ENCODE results near the gene OR51B2. TPM values are rescaled to one million over a fixed set of nuclear protein-coding genes. Genes with fewer than 3 reads are reported as not detected.
A peak's percentile ranks its signal among the peaks of the same experiment; 100 is the strongest.

The OR51B2 gene
- total RNA-seq, 1 experiment from 2014 or later, result 17.1 TPM

DNA sequence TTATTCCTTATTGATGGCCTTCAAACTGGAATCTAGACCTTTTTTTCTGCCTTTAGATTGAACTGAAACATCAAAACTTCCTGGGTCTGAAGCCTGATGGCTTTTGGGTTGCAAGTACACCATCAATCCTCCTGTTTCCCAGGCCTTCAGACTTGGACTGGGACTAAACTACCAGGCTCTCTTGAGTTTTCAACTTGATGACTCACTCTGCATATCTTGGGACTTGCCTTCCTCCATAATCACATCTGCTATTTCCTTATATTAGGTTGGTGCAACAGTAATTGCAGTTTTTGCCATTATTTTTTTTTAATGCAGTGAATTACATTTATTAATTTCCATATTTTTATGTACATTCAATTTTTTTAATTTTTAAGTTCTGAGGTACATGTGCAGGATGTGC, 12.2 kb upstream of the OR51B2 start:
- RAD21 ChIA-PET (ENCODE audit: low non-redundant PET in 1 of 2, low total read pairs in 2 of 2, uncharacterized antibody in 2 of 2, unreplicated experiment in 2 of 2), result no interaction called here
- Histone ChIP-seq H3K9me2 (ENCODE audit: insufficient read depth) (no peaks in the 10 kb centered on the region), H3K9ac (ENCODE audit: low read length) (no peak overlapping the region), H3K79me2 (ENCODE audit: insufficient read depth, low read length) (peaks cover 15% of the 10 kb centered on the region; the same call in 1 of the 2 replicates), H2AFZ (ENCODE audit: low read depth, low read length, poor library complexity, severe bottlenecking) (no peak overlapping the region), H3K9me3 (ENCODE audit: control insufficient read depth in 1 of 2, insufficient read depth in 1 of 2, low read depth in 1 of 2, low read length in 2 of 2) (no peaks in the 10 kb centered on the region), H4K20me1 (ENCODE audit: insufficient read depth) (peaks cover 8% of the 10 kb centered on the region; the same call in 1 of the 2 replicates), H3K4me1 (ENCODE audit: control insufficient read depth in 1 of 2, insufficient read depth in 2 of 2, low read length in 2 of 2) (0 out of 4 replicates have a peak, but pooled peaks cover 0 to 3% of the 10 kb centered on the region in 2 experiments), H3K36me3 (ENCODE audit: control insufficient read depth in 1 of 2, insufficient read depth in 2 of 2, low read length in 2 of 2) (peaks cover 5 to 26% of the 10 kb centered on the region in 2 experiments; a peak in 3 of 4 replicates), H3K4me2 (ENCODE audit: low read length) (no peak overlapping the region), H3K4me3 (replicated peaks in 1 of 2; ENCODE audit: low read depth in 1 of 2, low read length in 2 of 2) (no peak overlapping the region), H3K27me3 (ENCODE audit: insufficient read depth, low read length) (no peaks in the 10 kb centered on the region), H3K27ac (ENCODE audit: low read depth, low read length) (no peak overlapping the region)
- CTCF ChIA-PET, result no interaction called here
- TF ChIP-seq, protein P1, sequence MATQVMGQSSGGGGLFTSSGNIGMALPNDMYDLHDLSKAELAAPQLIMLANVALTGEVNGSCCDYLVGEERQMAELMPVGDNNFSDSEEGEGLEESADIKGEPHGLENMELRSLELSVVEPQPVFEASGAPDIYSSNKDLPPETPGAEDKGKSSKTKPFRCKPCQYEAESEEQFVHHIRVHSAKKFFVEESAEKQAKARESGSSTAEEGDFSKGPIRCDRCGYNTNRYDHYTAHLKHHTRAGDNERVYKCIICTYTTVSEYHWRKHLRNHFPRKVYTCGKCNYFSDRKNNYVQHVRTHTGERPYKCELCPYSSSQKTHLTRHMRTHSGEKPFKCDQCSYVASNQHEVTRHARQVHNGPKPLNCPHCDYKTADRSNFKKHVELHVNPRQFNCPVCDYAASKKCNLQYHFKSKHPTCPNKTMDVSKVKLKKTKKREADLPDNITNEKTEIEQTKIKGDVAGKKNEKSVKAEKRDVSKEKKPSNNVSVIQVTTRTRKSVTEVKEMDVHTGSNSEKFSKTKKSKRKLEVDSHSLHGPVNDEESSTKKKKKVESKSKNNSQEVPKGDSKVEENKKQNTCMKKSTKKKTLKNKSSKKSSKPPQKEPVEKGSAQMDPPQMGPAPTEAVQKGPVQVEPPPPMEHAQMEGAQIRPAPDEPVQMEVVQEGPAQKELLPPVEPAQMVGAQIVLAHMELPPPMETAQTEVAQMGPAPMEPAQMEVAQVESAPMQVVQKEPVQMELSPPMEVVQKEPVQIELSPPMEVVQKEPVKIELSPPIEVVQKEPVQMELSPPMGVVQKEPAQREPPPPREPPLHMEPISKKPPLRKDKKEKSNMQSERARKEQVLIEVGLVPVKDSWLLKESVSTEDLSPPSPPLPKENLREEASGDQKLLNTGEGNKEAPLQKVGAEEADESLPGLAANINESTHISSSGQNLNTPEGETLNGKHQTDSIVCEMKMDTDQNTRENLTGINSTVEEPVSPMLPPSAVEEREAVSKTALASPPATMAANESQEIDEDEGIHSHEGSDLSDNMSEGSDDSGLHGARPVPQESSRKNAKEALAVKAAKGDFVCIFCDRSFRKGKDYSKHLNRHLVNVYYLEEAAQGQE (IDR thresholded peaks at IDR 0.05; ENCODE audit: low read depth), result no peak
- TF ChIP-seq POLR2AphosphoS5 (IDR thresholded peaks at IDR 0.05; ENCODE audit: low read depth, low read length), result peak; percentile 23; the same call in 1 of the 2 replicates
- TF ChIP-seq, protein P2, sequence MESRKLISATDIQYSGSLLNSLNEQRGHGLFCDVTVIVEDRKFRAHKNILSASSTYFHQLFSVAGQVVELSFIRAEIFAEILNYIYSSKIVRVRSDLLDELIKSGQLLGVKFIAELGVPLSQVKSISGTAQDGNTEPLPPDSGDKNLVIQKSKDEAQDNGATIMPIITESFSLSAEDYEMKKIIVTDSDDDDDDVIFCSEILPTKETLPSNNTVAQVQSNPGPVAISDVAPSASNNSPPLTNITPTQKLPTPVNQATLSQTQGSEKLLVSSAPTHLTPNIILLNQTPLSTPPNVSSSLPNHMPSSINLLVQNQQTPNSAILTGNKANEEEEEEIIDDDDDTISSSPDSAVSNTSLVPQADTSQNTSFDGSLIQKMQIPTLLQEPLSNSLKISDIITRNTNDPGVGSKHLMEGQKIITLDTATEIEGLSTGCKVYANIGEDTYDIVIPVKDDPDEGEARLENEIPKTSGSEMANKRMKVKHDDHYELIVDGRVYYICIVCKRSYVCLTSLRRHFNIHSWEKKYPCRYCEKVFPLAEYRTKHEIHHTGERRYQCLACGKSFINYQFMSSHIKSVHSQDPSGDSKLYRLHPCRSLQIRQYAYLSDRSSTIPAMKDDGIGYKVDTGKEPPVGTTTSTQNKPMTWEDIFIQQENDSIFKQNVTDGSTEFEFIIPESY (IDR thresholded peaks at IDR 0.05; ENCODE audit: extremely low read depth, insufficient replicate concordance, low read length), result no peak
- POLR2A ChIA-PET, result no interaction called here
- DNase-seq (ENCODE audit: low read depth, low spot score) (no peak), ATAC-seq (0 out of 2 replicates have a peak, but pooled peaks have one; percentile 9)
- intact Hi-C loops (cut with micrococcal nuclease), result no loop called here
- no TSS peak for BruUV-seq (replicated peaks)

Measured in HCT116 (cell line).